Stimulated activated CD4-positive, alpha-beta T cell treated with anti-CD3 and anti-CD28 coated beads, Interleukin-12 subunit alpha, Interleukin-12 subunit beta, amount 100 ng/mL, for 4 hours (primary cell): ENCODE measurements around the gene ZNF618.
"Not testable (repeated sequence)": the region's sequence is repeated elsewhere in the genome, so short reads cannot be mapped to it uniquely, and the experiment has no call there.

ENCODE experiments used
- DNase-seq: peaks from one replicate; pipeline ENCODE4 v3.0.0-alpha.2; 2020

ZNF618 gene

DNA sequence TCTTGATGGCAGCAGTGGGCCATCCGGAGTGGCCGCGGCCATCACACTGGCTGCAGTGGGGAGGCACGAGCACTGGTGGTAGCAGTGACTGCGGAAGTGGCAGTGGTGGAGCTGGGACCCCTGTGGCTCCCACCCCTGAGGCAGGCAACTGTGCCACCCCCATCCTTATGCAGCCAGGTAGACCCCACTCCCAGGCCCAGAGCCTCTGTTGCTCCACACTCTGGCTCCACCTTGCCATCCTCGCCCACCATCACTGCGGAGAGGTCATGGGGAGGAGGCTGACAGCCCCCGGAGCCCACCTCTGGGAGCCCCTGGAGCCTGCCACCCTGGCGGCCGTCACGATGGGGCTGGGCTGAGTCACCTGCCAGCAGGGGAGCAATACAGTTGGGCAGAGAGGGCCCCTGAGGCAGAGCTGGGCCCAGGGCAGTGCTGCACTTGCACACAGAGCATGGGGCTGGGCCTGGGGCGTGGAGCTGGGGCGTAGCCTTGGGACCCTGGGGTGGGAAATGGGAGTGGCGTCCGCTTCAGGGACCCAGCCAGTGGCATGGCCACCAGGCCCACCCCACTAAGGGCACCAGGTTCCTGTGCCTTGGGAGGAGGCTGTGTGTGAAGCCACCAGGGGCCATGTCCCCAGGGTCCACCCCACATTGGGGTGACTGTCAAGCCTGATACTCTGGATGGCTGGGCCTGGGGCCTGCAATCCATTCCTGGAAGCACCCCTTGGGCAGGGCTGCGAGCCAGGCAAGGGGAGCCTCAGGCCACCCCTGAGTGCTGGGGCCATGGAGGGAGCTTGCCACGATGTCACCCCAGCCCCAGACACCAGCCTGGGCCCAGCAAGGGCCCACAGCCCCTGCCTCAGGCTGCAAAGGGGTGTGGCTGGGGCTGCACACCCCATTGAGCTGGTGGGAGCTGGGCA, 194.3 kb downstream of the ZNF618 start:
- no peak for DNase-seq

- DNase-seq: no peak
Observed at GRCh38 chr9:114071197-114071795, 195.2 kb downstream of the ZNF618 start.

DNA sequence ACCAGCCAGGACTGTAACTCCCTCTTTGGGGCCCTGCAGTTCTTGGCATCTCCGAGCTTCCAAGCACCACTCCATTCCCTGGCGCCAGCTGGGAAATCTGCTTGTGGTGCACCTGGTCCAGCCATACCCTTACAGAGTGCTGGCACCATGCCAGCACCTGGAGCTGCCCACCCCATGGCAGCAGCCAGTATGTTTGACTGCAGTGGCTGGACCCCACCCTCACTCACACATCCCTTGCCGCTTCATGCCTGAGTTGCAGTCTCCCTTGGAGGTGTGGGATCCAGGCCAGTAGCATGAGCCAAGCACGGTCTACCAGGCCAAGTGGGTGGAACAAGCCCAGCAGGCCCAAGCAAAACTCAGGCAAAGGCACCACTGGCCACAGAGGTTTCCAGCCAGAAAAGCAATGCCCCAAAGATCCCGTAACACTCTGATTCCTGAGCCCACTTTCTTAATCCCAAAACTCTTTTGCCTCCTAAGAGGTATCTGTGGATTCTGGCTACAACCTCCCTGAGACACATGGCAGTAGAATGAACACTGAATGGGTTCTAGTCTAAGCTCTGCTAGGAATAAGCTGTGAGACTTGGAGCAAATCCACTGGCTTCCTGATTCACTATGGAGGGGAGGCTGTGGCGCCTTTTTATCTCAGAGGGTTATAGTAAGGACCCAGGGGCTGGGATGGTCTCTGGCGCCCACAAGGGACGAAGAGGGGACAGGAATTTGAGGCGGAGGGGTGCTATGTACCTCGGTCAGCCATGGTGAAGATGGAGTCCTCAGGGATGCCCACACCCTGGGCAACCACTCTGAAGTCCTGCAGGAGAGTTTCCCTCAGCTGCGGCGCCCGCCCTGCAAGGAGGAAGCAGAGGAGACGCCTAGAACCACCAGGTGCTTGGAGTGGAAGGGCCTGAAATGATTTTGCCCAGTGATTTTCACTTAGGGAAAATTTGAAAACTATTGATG, 196.4 kb downstream of the ZNF618 start:
- no peak for DNase-seq

- no peak for DNase-seq
Observed at GRCh38 chr9:114075602-114076001, 199.5 kb downstream of the ZNF618 start.

GRCh38 chr9:114076237-114077161, 200.4 kb downstream of the ZNF618 start:
- DNase-seq: no peak

DNA sequence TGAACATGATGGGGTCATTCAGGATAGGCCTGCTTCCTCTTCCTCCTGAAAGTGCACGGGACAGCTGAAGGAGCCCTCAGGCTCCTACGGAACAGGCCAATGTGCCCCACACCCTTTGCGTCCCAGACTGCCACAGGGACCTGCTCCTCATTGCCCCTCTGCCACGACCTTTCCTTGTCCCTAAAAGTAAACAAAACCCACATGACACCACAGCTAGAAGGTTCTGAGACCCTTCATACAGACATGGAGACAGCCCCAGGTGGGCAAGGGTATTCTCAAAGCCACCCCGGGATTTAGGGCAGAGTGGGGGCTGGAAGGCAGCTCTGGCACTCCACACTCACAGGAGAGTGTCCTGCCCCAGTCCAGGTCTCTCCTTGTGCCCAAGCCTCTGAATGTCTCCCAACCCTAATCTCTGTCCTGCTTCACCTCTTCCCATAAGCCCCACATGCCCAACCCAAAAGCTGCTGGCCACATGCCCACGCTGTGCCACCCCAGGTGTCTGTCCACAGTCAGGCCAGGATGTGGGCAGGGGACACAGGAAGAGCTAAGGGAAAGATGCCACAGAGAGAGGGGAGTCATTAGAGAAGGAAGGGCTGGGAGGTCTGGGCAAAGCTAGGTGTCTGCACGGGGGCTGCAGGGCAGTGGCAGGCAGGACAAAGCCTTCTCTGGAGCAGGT, 201.2 kb downstream of the ZNF618 start:
- no peak for DNase-seq

- no peak for DNase-seq
Observed at GRCh38 chr9:114078021-114078780, 202.1 kb downstream of the ZNF618 start, which contains the start of gene AMBP. Gene AMBP (minus strand): TSS chr9:114078300. CDS start chr9:114078209, 91 bp downstream.

- no peak for DNase-seq
Observed at GRCh38 chr9:114078781-114079156, 202.7 kb downstream of the ZNF618 start.

- DNase-seq: no peak
Observed at GRCh38 chr9:114080195-114080772, 204.2 kb downstream of the ZNF618 start.

GRCh38 chr9:114080773-114081440, 204.8 kb downstream of the ZNF618 start:
- no peak for DNase-seq

DNA sequence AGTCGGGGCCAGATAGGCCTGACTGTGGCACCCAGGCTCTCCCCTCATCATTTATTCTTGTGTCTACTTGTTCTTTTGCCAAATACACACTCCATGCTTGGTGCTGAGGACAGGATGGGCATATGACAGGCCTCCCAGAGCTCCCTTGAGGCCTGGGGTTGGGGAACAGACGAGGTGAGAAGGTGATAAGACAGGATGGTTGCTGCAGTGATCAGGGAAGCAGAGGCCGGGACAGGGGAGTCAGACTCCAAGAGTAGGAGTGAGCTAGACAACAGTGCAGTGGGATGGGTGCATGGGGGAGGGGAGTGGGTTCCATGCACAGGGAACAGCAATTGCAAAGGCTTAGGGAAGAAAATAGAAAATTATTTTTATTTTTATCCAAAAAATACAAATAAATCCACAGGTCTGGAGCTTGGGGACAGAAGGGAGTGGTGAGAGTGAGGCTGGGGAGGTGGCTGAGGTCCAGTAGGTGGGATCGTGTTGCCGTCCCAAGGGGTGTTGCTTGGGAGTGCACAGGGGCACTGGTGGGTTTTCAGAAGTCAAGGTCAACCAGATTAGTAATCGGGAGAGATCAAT, 205.4 kb downstream of the ZNF618 start:
- no peak for DNase-seq

- peak; percentile 78 for DNase-seq
Observed at GRCh38 chr9:114082017-114082762, 206.1 kb downstream of the ZNF618 start.

DNA sequence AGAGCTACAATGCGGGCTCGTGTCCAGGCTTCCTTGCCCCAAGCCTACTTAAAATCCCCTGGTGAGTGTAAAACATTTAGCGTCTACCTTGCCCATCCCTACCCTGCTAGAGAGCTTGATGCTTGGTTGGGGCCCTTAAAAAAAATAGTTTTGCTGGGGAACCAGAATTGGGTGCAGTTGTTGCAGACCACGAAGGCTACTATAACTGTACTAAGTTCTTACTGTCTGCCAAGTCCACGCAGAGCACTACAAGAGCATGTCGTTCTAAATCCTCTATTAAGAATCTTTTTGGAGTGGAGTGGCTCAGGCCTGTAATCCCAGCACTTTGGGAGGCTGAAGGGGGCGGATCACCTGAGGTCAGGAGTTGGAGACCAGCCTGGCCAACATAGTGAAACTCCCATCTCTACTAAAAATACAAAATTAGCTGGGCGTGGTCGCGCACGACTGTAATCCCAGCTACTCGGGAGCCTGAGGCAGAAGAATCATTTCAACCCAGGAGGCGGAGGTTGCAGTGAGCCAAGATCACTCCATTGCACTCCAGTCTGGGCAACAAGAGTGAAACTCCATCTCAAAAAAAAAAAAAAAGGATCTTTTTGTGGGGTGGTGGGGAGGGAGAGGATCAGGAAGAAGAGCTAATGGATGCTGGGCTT, 206.8 kb downstream of the ZNF618 start:
- DNase-seq: not testable (repeated sequence)

- no peak for DNase-seq
Observed at GRCh38 chr9:114083666-114084065, 207.6 kb downstream of the ZNF618 start.

GRCh38 chr9:114084282-114085073, 208.4 kb downstream of the ZNF618 start:
- DNase-seq: no peak

GRCh38 chr9:114085387-114085789, 209.3 kb downstream of the ZNF618 start:
- DNase-seq: no peak

GRCh38 chr9:114086009-114086408, 209.9 kb downstream of the ZNF618 start:
- no peak for DNase-seq
